Naive thymus-derived CD4-positive, alpha-beta T cell (primary cell): ENCODE data around the gene EYS. TPM values are rescaled to one million over a fixed set of nuclear protein-coding genes. Genes with fewer than 3 reads are reported as not detected.

Experiments
- ATAC-seq: fragments of 150-1000 bp; cut with Tn5 transposase; 2 replicates; pipeline ENCODE4 v1.10.0; 2021; ENCODE audit warnings: mild to moderate bottlenecking, moderate library complexity
- CTCF ChIA-PET: fragments of 350-600 bp; sonication (Branson Sonifier 250); formaldehyde crosslinking; loops from one replicate; lab custom pipeline; 2021; ENCODE audit warnings: antibody characterized with exemption; lab: Charles Lee
- POLR2A ChIA-PET: fragments of 350-600 bp; sonication (Branson Sonifier 250); formaldehyde crosslinking; loops from one replicate; lab custom pipeline; 2021; ENCODE audit warnings: antibody characterized with exemption, inconsistent platforms; lab: Charles Lee
- DNase-seq, 9 donors: peaks; one replicate each; pipeline versions ENCODE4 v3.0.0 to v3.0.0-alpha.2; 2020 to 2022; ENCODE audit warnings: mixed read lengths in 1 of 9
- H3K27ac ChIP-seq: one replicate; pipeline ENCODE4 v1.7.0; 2013; ENCODE audit warnings: mild to moderate bottlenecking, low read depth, low read length, moderate library complexity
- H3K27me3 ChIP-seq, 2 donors: one replicate each; pipeline ENCODE4 v1.7.0; 2013; ENCODE audit warnings: low read length in 2 of 2, mild to moderate bottlenecking in 2 of 2, moderate library complexity in 2 of 2; ENCODE audit not compliant: control insufficient read depth in 2 of 2, insufficient read depth in 2 of 2
- H3K36me3 ChIP-seq, 3 experiments: 1 replicate in 2 of 3; 2 replicates in 1 of 3; pipeline ENCODE4 v1.7.0; 2013; ENCODE audit warnings: low read length in 3 of 3, mild to moderate bottlenecking in 3 of 3, moderate library complexity in 1 of 3; ENCODE audit not compliant: insufficient read depth in 3 of 3, control insufficient read depth in 2 of 3
- H3K4me1 ChIP-seq, 2 donors: one replicate each; pipeline ENCODE4 v1.7.0; 2013; ENCODE audit warnings: low read length in 2 of 2, mild to moderate bottlenecking in 2 of 2, moderate library complexity in 1 of 2; ENCODE audit not compliant: control insufficient read depth in 2 of 2, insufficient read depth in 2 of 2
- H3K4me3 ChIP-seq: 2 replicates; pipeline ENCODE4 v1.7.0; 2013; ENCODE audit warnings: mild to moderate bottlenecking, low read length
- H3K9me3 ChIP-seq, 3 experiments: 1 replicate in 2 of 3; 2 replicates in 1 of 3; pipeline ENCODE4 v1.7.0; 2013; ENCODE audit warnings: low read length in 3 of 3; ENCODE audit not compliant: control insufficient read depth in 2 of 3
- H3K27ac Mint-ChIP-seq, 9 donors: one replicate each; pipeline ENCODE4 v1.8.0; 2020 to 2022; ENCODE audit warnings: mixed read lengths in 9 of 9, mild to moderate bottlenecking in 8 of 9, moderate library complexity in 5 of 9, inconsistent platforms in 2 of 9
- H3K27me3 Mint-ChIP-seq, 5 donors: one replicate each; pipeline ENCODE4 v1.8.0; 2021 to 2022; ENCODE audit warnings: mixed read lengths in 5 of 5, mild to moderate bottlenecking in 1 of 5
- H3K36me3 Mint-ChIP-seq, 5 donors: one replicate each; pipeline ENCODE4 v1.8.0; 2020 to 2022; ENCODE audit warnings: mixed read lengths in 5 of 5, mild to moderate bottlenecking in 3 of 5, inconsistent platforms in 1 of 5
- H3K4me1 Mint-ChIP-seq, 7 donors: one replicate each; pipeline ENCODE4 v1.8.0; 2020 to 2022; ENCODE audit warnings: mixed read lengths in 7 of 7, mild to moderate bottlenecking in 3 of 7, inconsistent platforms in 1 of 7
- H3K4me3 Mint-ChIP-seq, 10 donors: one replicate each; pipeline ENCODE4 v1.8.0; 2020 to 2022; ENCODE audit warnings: mild to moderate bottlenecking in 10 of 10, mixed read lengths in 10 of 10, moderate library complexity in 6 of 10, inconsistent platforms in 2 of 10
- H3K9me3 Mint-ChIP-seq, 11 donors: one replicate each; pipeline ENCODE4 v1.8.0; 2020 to 2022; ENCODE audit warnings: mixed read lengths in 11 of 11, mild to moderate bottlenecking in 4 of 11, inconsistent platforms in 1 of 11, moderate library complexity in 1 of 11
- intact Hi-C, 2 donors: fragments of 100-400 bp; cut with micrococcal nuclease; formaldehyde crosslinking; loops; one replicate each; pipeline ENCODE4 v1.15.1; 2023
- polyA plus RNA-seq, 2 donors: library from polyadenylated mRNA; unstranded; fragments of 300-500 nt; fragmentation: Illumina TruSeq; gene quantifications; one replicate each; pipeline ENCODE4 v1.2.3, GENCODE V29; 2021
- total RNA-seq, 6 experiments: library from RNA in 5 of 6; stranded (reverse) in 5 of 6; gene quantifications; 1 replicate in 5 of 6; 2 replicates in 1 of 6; pipeline ENCODE4 v1.2.3 and lab custom pipeline; 2021 to 2026

The EYS gene
- total and polyA plus RNA-seq, 7 experiments from 2014 or later, result 0.07 to 0.21 (median 0.13) TPM; not detected in 4

DNA sequence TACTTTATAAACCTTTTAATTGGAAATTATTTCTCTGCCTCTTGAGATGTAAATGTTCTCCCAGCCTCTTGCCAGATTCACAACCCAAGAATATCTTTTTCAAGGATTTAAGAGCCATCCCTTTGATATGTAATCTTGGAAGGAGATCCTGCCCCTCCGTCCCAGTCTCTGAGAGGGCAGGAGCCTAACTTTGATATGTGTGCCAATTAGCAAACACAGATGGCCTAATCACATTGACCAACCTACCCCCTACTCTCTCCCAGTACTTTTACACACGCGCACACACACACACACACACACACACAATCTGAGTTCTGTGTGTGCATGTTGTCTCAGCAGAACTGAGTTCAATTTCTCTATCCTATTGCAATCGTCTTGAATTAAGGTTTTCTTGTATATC is 1447.7 kb downstream of the EYS start:
- ATAC-seq, result no peak

DNA sequence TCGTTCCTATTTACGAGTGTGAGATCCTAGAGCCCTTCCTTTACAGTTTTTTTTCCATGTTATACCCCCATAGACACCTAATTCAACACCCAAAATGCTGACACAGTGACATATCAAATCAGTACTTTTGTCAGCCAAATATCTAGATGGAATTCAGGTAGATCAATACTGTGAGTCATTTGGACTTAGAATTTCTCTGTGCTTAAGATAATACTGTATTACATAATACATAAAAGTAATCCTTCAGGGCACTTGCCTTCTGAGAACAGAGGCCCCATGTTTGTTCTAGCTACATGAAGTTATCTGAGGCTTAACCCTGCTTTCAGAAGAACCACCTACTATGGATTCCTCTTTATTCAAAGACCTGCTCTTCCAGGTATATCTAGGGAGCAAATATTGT is 1448.3 kb downstream of the EYS start:
- Histone ChIP-seq H3K4me3 (no peak overlapping the region), H3K4me1 (no peaks in the 10 kb centered on the region), H3K27me3 (no peaks in the 10 kb centered on the region), H3K27ac (no peak overlapping the region), H3K9me3 (no peaks in the 10 kb centered on the region), H3K36me3 (no peaks in the 10 kb centered on the region)
- Mint-ChIP-seq H3K27me3 (no peaks in the 10 kb centered on the region), H3K36me3 (no peaks in the 10 kb centered on the region), H3K27ac (no peak overlapping the region), H3K4me1 (no peaks in the 10 kb centered on the region), H3K4me3 (no peak overlapping the region), H3K9me3 (peaks cover 0 to 8% (median 0%) of the 10 kb centered on the region in 11 donors)
- no peak for ATAC-seq
- CTCF ChIA-PET, result no interaction called here
- DNase-seq, result no peak
- POLR2A ChIA-PET, result no interaction called here
- intact Hi-C loops, result no loop called here

More for the DNA sequence above, 1447.7 kb downstream of the EYS start:
- no peak for DNase-seq
- Histone ChIP-seq H3K27ac (no peak overlapping the region), H3K27me3 (no peaks in the 10 kb centered on the region), H3K9me3 (no peaks in the 10 kb centered on the region), H3K36me3 (no peaks in the 10 kb centered on the region), H3K4me3 (no peak overlapping the region), H3K4me1 (no peaks in the 10 kb centered on the region)
- Mint-ChIP-seq H3K27me3 (no peaks in the 10 kb centered on the region), H3K27ac (no peak overlapping the region), H3K9me3 (peaks cover 0 to 8% (median 0%) of the 10 kb centered on the region in 11 donors), H3K4me3 (no peak overlapping the region), H3K36me3 (no peaks in the 10 kb centered on the region), H3K4me1 (no peaks in the 10 kb centered on the region)
- POLR2A ChIA-PET, result no interaction called here
- CTCF ChIA-PET, result no interaction called here
- intact Hi-C loops, result no loop called here

DNA sequence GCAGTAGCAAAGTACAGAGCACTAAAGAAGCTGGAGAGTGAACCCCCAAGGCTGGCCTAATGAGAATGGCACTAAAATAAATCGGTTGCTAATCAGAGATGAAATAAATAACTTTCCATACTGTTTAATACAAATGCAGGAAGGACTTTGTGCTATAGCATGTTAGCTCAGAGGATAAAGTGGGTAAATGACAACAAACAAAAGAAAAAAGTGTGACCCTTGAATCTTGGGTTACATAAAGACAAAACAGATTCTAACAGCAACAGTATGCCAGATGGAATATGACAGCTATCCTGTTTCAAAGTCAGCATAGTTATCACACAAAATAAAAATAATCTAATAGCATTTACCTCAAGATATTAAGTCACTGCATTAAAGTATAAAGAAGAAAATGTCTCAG is 1448.7 kb downstream of the EYS start:
- Histone ChIP-seq H3K36me3 (no peaks in the 10 kb centered on the region), H3K9me3 (no peaks in the 10 kb centered on the region), H3K4me3 (no peak overlapping the region), H3K4me1 (no peaks in the 10 kb centered on the region), H3K27me3 (no peaks in the 10 kb centered on the region), H3K27ac (no peak overlapping the region)
- Mint-ChIP-seq H3K4me3 (no peak overlapping the region), H3K27me3 (no peaks in the 10 kb centered on the region), H3K9me3 (peaks cover 0 to 8% (median 0%) of the 10 kb centered on the region in 11 donors), H3K36me3 (no peaks in the 10 kb centered on the region), H3K4me1 (no peaks in the 10 kb centered on the region), H3K27ac (no peak overlapping the region)
- intact Hi-C loops, result no loop called here
- DNase-seq, result no peak
- ATAC-seq, result no peak
- CTCF ChIA-PET, result no interaction called here
- POLR2A ChIA-PET, result no interaction called here

DNA sequence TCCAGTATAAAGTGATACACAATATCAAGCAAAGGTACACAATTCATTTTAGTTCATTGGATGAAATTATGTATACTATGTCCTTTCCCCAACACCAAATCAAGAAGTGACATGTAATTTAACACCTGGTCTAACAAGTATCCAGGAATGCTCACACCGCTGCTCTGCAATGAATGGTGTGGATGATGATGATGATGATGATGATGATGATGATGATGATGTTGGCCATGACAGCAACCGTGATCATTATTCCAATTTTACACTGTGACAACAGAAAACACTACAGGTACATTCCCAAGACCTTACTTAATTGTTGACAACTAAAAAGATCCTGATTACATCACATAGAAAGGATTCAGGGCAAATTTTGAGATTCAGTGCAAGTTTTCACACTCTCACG is 1449.4 kb downstream of the EYS start:
- intact Hi-C loops, result no loop called here

DNA sequence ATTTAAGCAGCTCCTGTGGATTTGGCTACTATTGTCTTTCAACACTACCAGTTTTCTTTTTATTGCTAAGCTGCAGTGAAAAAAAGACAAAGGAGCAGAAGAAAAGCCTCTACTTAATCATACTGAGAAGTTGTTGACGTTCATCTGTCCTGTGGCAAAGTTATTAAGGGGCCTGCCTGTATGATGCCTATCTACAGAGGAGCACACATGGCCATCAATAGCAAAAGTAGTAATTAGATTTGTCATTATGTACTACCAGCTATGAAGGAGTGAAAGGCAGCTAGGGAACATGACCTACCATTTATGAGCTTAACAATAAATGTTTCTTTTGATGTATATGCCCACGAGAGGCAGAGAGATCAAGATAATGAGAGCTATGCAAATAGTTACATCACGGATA is 1450.5 kb downstream of the EYS start:
- no peak for ATAC-seq
- H3K27ac ChIP-seq, result no peak overlapping the region
- Mint-ChIP-seq H3K9me3 (peaks cover 0 to 8% (median 0%) of the 10 kb centered on the region in 11 donors), H3K4me1 (no peaks in the 10 kb centered on the region), H3K27ac (no peak overlapping the region), H3K27me3 (no peaks in the 10 kb centered on the region), H3K4me3 (no peak overlapping the region), H3K36me3 (no peaks in the 10 kb centered on the region)
- no peak overlapping the region for H3K4me3 ChIP-seq
- H3K27me3 ChIP-seq, result no peaks in the 10 kb centered on the region
- POLR2A ChIA-PET, result no interaction called here
- DNase-seq, result no peak
- CTCF ChIA-PET, result no interaction called here
- H3K9me3 ChIP-seq, result no peaks in the 10 kb centered on the region
- H3K36me3 ChIP-seq, result no peaks in the 10 kb centered on the region
- intact Hi-C loops, result no loop called here
- no peaks in the 10 kb centered on the region for H3K4me1 ChIP-seq

More for the DNA sequence above, 1449.4 kb downstream of the EYS start:
- peaks cover 0 to 8% (median 0%) of the 10 kb centered on the region in 11 donors for H3K9me3 Mint-ChIP-seq
- H3K9me3 ChIP-seq, result no peaks in the 10 kb centered on the region
- no peak overlapping the region for H3K4me3 ChIP-seq
- no peak overlapping the region for H3K27ac Mint-ChIP-seq
- ChIA-PET POLR2A (no interaction called here), CTCF (no interaction called here)
- ATAC-seq, result no peak
- no peaks in the 10 kb centered on the region for H3K27me3 ChIP-seq
- DNase-seq, result no peak
- H3K27ac ChIP-seq, result no peak overlapping the region
- H3K4me1 Mint-ChIP-seq, result no peaks in the 10 kb centered on the region
- H3K4me1 ChIP-seq, result no peaks in the 10 kb centered on the region
- H3K27me3 Mint-ChIP-seq, result no peaks in the 10 kb centered on the region
- no peak overlapping the region for H3K4me3 Mint-ChIP-seq
- H3K36me3 Mint-ChIP-seq, result no peaks in the 10 kb centered on the region
- no peaks in the 10 kb centered on the region for H3K36me3 ChIP-seq

DNA sequence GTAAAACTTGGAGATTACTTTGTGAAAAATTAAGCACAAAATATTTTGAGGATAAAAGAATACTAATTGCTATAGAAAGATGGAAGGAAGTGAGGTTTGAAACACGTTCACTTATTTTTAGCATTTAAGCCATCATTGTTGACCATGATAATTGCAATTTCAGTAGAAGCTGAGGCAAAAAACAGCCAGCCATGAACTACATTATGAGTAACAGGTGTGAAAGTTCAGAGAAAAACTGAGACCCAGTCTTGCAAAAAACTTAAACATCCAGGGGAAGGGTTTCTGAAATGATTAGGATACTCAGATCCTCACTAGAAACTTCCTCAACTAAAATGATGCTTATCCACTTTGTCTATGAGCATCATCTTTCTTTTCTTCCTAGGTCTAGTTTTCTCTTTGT is 1452.0 kb downstream of the EYS start:
- Histone ChIP-seq H3K4me1 (no peaks in the 10 kb centered on the region), H3K27me3 (no peaks in the 10 kb centered on the region), H3K27ac (no peak overlapping the region), H3K4me3 (no peak overlapping the region), H3K9me3 (no peaks in the 10 kb centered on the region), H3K36me3 (no peaks in the 10 kb centered on the region)
- no peak overlapping the region for H3K27ac Mint-ChIP-seq
- DNase-seq (no peak), ATAC-seq (no peak)
- no peaks in the 10 kb centered on the region for H3K36me3 Mint-ChIP-seq
- intact Hi-C loops, result no loop called here
- no peaks in the 10 kb centered on the region for H3K27me3 Mint-ChIP-seq
- ChIA-PET POLR2A (no interaction called here), CTCF (no interaction called here)
- H3K4me1 Mint-ChIP-seq, result no peaks in the 10 kb centered on the region
- no peak overlapping the region for H3K4me3 Mint-ChIP-seq
- peaks cover 0 to 8% (median 0%) of the 10 kb centered on the region in 11 donors for H3K9me3 Mint-ChIP-seq

DNA sequence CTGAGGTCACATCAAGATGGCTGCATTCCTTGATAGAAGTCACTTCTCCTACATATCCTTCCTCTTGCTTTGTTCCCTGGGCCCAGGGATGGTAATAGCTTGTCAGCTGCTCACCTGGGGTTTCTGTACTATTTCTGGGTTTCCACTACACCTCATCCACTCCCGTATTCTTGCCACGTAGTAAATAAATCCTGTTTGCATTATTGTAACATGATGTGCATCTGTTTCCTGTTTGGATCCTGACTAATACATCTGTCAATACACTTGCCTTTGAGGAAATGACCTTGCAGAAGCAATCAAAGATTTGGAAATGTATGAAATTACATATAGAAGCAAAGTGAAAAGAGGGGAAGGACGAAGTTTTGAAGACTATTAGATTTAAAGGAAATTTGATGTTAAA is 1452.5 kb downstream of the EYS start:
- ChIA-PET CTCF (no interaction called here), POLR2A (no interaction called here)
- no peaks in the 10 kb centered on the region for H3K36me3 Mint-ChIP-seq
- H3K27ac Mint-ChIP-seq, result no peak overlapping the region
- no peaks in the 10 kb centered on the region for H3K36me3 ChIP-seq
- no peaks in the 10 kb centered on the region for H3K4me1 ChIP-seq
- no peak overlapping the region for H3K4me3 Mint-ChIP-seq
- intact Hi-C loops, result no loop called here
- H3K27me3 ChIP-seq, result no peaks in the 10 kb centered on the region
- H3K9me3 ChIP-seq, result no peaks in the 10 kb centered on the region
- peaks cover 0 to 8% (median 0%) of the 10 kb centered on the region in 11 donors for H3K9me3 Mint-ChIP-seq
- H3K27ac ChIP-seq, result no peak overlapping the region
- no peak for DNase-seq
- H3K27me3 Mint-ChIP-seq, result no peaks in the 10 kb centered on the region
- no peak for ATAC-seq
- H3K4me1 Mint-ChIP-seq, result no peaks in the 10 kb centered on the region
- no peak overlapping the region for H3K4me3 ChIP-seq
